GM23248 (cell line): Measurements from ENCODE around the gene HOXB8. TPM values are rescaled to one million over a fixed set of nuclear protein-coding genes. Genes with fewer than 3 reads are reported as not detected.

ENCODE experiments used
- DNase-seq: peaks from one replicate; pipeline ENCODE4 v3.0.0-alpha.2; 2015
- H2AFZ ChIP-seq: fragments of 200-600 bp; sonication (generic); 2 replicates; pipeline ENCODE4 v1.6.1; 2016; ENCODE audit warnings: antibody characterized with exemption
- H3F3A ChIP-seq: fragments of 200-600 bp; sonication (generic); 2 replicates; pipeline ENCODE4 v1.6.1; 2016; ENCODE audit warnings: mild to moderate bottlenecking, antibody characterized with exemption, mixed run types; ENCODE audit not compliant: insufficient read depth
- H3K27ac ChIP-seq: fragments of 200-600 bp; sonication (generic); 2 replicates; pipeline ENCODE4 v1.5.1; 2016; ENCODE audit warnings: mild to moderate bottlenecking
- H3K27me3 ChIP-seq: fragments of 200-600 bp; sonication (generic); replicated peaks from 2 replicates; pipeline ENCODE4 v1.6.1; 2016; ENCODE audit warnings: mild to moderate bottlenecking; ENCODE audit not compliant: insufficient read depth
- H3K36me3 ChIP-seq: fragments of 200-600 bp; sonication (generic); 2 replicates; pipeline ENCODE4 v1.6.1; 2016; ENCODE audit warnings: low read depth, mild to moderate bottlenecking
- H3K4me1 ChIP-seq: fragments of 200-600 bp; sonication (generic); 2 replicates; pipeline ENCODE4 v1.6.1; 2016; ENCODE audit warnings: mild to moderate bottlenecking; ENCODE audit not compliant: insufficient read depth
- H3K4me2 ChIP-seq: fragments of 200-600 bp; sonication (generic); one replicate; pipeline ENCODE4 v1.6.1; 2016; ENCODE audit warnings: mild to moderate bottlenecking; ENCODE audit not compliant: unreplicated experiment
- H3K4me3 ChIP-seq: fragments of 200-600 bp; sonication (generic); 2 replicates; pipeline ENCODE4 v1.5.1; 2016; ENCODE audit warnings: mild to moderate bottlenecking
- H3K79me2 ChIP-seq: fragments of 200-600 bp; sonication (generic); 2 replicates; pipeline ENCODE4 v1.6.1; 2016; ENCODE audit warnings: mild to moderate bottlenecking; ENCODE audit not compliant: insufficient read depth
- H3K9ac ChIP-seq: fragments of 200-600 bp; sonication (generic); 2 replicates; pipeline ENCODE4 v1.6.1; 2016; ENCODE audit warnings: mild to moderate bottlenecking
- H3K9me2 ChIP-seq: fragments of 200-600 bp; sonication (generic); 2 replicates; pipeline ENCODE4 v1.6.1; 2016; ENCODE audit warnings: mixed run types, mild to moderate bottlenecking, moderate library complexity; ENCODE audit not compliant: insufficient read depth
- H3K9me3 ChIP-seq: fragments of 200-600 bp; sonication (generic); one replicate; pipeline ENCODE4 v1.6.1; 2017; ENCODE audit warnings: low read depth
- H4K20me1 ChIP-seq: fragments of 200-600 bp; sonication (generic); 2 replicates; pipeline ENCODE4 v1.6.0; 2016; ENCODE audit not compliant: insufficient read depth
- EZH2 ChIP-seq: fragments of 200-600 bp; sonication (generic); IDR thresholded peaks from 2 replicates; pipeline ENCODE4 v1.6.1; 2018; ENCODE audit warnings: antibody characterized with exemption, mild to moderate bottlenecking; ENCODE audit not compliant: insufficient read depth, poor library complexity, severe bottlenecking
- EZH2phosphoT487 ChIP-seq: fragments of 200-600 bp; sonication (generic); IDR thresholded peaks from 2 replicates; pipeline ENCODE4 v1.6.1; 2018; ENCODE audit warnings: antibody characterized with exemption, moderate library complexity, mild to moderate bottlenecking, low read depth; ENCODE audit not compliant: insufficient read depth
- WGBS, 2 experiments: methylation state at CpG; one replicate each; pipeline ENCODE4 v1.1.6; 2015 to 2017; ENCODE audit warnings: low lambda C conversion rate in 2 of 2, low coverage in 1 of 2; ENCODE audit errors: missing lambda C conversion rate in 2 of 2; 5-methylcytosine and 5-hydroxymethylcytosine counted together
- in situ Hi-C: fragments of 300-500 bp; cut with MboI; formaldehyde crosslinking; loops from 2 replicates; pipeline ENCODE4 v1.15.0; 2020
- polyA plus RNA-seq: library from polyadenylated mRNA; unstranded; fragments of >200 nt; fragmentation: Nextera tagmentation; extraction: Ambion mirVana; gene quantifications from 2 replicates; pipeline ENCODE4 v1.2.1, GENCODE V29; 2016
- total RNA-seq: library from RNA; depleted of rRNA; stranded (reverse); fragments of >200 nt; shearing (Covaris generic); gene quantifications from 2 replicates; pipeline ENCODE4 v1.2.3, GENCODE V29; 2014

Gene HOXB8
- total and polyA plus RNA-seq, 2 experiments from 2014 or later = not detected

DNA sequence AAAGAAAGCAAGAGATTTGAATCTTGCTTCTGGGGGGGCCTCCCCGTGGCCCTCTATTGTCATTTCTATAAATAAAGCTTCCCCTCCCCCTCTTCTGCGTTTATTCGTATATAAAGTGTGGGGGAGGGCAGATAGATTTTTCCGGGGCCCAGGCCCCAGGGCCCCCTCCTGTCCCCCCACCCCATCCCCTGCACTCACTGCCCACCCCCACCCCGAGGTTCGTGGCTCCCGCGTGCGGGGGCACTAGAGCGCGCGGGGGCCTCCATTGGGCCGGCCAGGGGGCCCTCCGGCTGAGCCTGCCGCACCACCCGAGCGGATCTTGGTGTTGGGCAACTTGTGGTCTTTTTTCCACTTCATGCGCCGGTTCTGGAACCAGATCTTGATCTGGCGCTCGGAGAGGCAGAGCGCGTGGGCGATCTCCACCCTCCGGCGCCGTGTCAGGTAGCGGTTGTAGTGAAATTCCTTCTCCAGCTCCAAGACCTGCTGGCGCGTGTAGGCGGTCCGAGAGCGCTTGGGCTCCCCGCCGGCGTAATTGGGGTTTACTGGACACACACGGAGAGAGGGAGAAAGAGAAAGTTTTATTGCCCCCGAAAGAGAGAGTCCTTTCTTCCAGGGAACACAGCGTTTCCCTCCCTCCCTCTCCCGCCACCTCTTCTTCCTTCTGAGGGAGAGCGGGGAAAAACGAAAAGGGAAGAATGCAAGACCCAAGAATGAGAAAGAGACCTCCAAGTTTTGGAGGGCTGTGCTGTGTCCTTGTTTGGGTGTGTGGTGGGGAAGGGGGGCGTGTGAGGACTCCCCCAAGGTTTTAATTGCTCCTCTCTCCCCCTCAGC is 38.4 kb downstream of the HOXB8 start:
- DNase-seq = peak; percentile 68
- Histone ChIP-seq H4K20me1 (no peaks in the 10 kb centered on the region), H3K4me3 (peak overlapping the region; percentile 83), H3K9ac (peak overlapping the region; percentile 79), H3K4me2 (peak overlapping the region; percentile 99), H3K27me3 (no peaks in the 10 kb centered on the region), H3K36me3 (no peaks in the 10 kb centered on the region), H3K79me2 (peaks cover 66% of the 10 kb centered on the region), H3F3A (peaks cover 5% of the 10 kb centered on the region; the same call in 1 of the 2 replicates), H3K4me1 (peaks cover 17% of the 10 kb centered on the region; the same call in 1 of the 2 replicates), H3K27ac (peak overlapping the region; percentile 61), H2AFZ (peak overlapping the region; percentile 85), H3K9me2 (no peaks in the 10 kb centered on the region), H3K9me3 (no peaks in the 10 kb centered on the region)
- in situ Hi-C loops = no loop called here
- TF ChIP-seq EZH2 (no peak), EZH2phosphoT487 (no peak)
- 47% methylated on average over 38 to 43 of the region's 43 CpGs for WGBS, 2 experiments

DNA sequence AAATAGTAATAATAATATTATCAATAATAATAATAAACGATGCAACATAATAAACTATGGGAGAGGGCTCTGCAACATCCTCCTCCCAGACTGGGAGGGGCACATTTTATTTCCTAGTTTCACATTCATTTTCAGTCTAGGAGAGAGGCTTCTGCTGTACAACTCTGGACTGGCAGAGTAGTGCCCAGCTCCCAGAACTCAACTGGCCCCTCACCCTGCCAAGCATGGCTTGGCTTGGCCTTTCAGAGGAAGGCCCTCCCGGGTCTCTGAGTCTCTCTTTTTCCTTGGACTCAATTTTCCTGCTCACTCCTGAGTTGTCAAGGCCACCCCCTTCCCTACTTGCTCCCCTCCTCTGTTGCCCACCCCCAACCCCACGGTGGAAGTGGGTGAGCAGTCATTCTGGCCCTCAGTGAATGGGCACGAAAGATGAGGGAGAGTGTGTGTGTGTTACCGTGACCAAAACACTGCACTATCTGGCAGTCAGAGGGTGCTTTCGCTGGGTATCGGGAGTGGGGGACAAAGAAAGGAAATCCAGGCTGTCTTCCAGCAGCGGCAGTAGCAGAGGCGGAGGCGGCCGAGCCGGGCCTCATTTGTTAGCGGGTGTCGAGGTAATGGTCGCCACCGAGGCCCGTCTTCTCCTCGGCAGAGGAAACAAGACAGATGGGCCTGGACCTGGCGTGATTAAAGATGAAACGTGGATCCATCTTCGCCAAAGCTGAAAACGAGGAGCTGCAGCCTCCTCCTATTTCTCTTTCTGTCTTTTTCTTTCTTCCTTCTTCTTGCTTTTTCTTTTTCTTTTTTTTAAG is 39.2 kb downstream of the HOXB8 start:
- peak overlapping the region; percentile 79; the same call in 1 of the 2 replicates for H3K9ac ChIP-seq

DNA sequence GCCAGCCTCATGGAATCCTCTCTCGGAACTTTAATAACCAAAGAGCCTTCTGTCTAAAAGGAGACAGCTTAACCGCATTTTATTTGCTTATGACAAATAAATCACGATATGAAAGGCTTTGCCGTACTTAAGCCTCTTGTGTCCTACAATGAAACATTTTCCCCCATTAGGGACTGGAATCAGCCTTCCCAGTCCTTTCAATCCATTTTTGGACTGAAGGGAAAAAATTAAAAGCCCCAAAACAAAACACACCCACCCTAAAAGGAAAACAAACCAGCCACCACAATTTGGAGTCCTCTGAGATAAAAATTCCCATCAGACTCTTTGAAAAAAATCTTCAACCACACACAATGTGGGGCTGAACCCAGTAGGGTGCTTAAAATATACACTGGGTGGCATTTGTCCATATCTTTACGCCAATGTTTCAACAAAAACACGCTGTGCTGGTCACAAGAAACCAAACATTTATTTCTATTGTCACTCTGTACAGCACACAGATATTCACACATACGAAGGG is 40.0 kb downstream of the HOXB8 start:
- DNase-seq = no peak
- Histone ChIP-seq H3K36me3 (no peaks in the 10 kb centered on the region), H2AFZ (no peak overlapping the region), H3K79me2 (peaks cover 64% of the 10 kb centered on the region), H3K9me3 (no peaks in the 10 kb centered on the region), H3K4me3 (no peak overlapping the region), H3K9ac (0 out of 2 replicates have a peak overlapping the region, but pooled peaks have one; percentile 17), H4K20me1 (no peaks in the 10 kb centered on the region), H3K9me2 (no peaks in the 10 kb centered on the region), H3K27ac (no peak overlapping the region), H3K27me3 (no peaks in the 10 kb centered on the region), H3K4me1 (peaks cover 32% of the 10 kb centered on the region), H3F3A (peaks cover 5% of the 10 kb centered on the region; the same call in 1 of the 2 replicates), H3K4me2 (no peak overlapping the region)
- in situ Hi-C loops = no loop called here
- WGBS, 2 experiments = 82 to 84% methylated on average over 7 of the region's 7 CpGs
- TF ChIP-seq EZH2 = no peak
- TF ChIP-seq EZH2phosphoT487 = no peak

More for the DNA sequence above, 39.2 kb downstream of the HOXB8 start:
- H4K20me1 ChIP-seq = no peaks in the 10 kb centered on the region
- H3K4me1 ChIP-seq = peaks cover 25% of the 10 kb centered on the region
- no peaks in the 10 kb centered on the region for H3K9me3 ChIP-seq
- no peaks in the 10 kb centered on the region for H3K27me3 ChIP-seq
- H3K27ac ChIP-seq = peak overlapping the region; percentile 61
- H3K4me3 ChIP-seq = 0 out of 2 replicates have a peak overlapping the region, but pooled peaks have one; percentile 83
- in situ Hi-C loops = no loop called here
- no peak overlapping the region for H2AFZ ChIP-seq
- TF ChIP-seq EZH2 (no peak), EZH2phosphoT487 (no peak)
- peaks cover 5% of the 10 kb centered on the region; the same call in 1 of the 2 replicates for H3F3A ChIP-seq
- H3K79me2 ChIP-seq = peaks cover 64% of the 10 kb centered on the region
- WGBS, 2 experiments = 80 to 85% methylated on average over 21 to 22 of the region's 22 CpGs
- DNase-seq = no peak
- no peaks in the 10 kb centered on the region for H3K36me3 ChIP-seq
- H3K9me2 ChIP-seq = no peaks in the 10 kb centered on the region
- no peak overlapping the region for H3K4me2 ChIP-seq

DNA sequence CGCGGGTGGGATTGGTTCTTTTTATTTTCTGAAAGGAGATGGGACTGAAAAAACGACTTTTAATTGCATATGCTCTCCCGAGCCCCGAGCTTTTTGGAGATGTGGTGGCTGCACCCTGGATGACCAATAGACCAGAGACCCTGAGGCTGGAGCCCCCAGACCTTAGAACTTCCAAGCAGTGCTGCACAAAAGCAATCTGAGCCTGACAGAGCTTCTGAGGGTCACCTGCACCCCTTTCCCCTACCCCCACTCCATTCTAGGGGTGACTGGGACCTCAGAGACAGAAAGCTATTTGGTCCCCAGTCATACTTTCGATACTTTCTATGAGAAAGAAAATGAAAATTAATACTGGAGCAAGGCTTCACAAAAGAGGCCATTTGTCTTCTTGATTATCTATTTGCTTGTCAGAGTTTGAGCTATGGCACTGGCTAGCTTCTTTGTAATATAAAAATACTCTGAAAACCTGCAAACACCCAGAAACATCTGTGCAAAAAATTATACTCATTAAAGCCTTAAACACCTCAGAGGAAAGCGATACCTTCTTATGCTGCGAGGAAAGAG is 40.5 kb downstream of the HOXB8 start:
- Histone ChIP-seq H3K79me2 (peaks cover 64% of the 10 kb centered on the region), H3K27ac (no peak overlapping the region), H3F3A (peaks cover 5% of the 10 kb centered on the region; the same call in 1 of the 2 replicates), H3K9me2 (no peaks in the 10 kb centered on the region), H3K4me2 (no peak overlapping the region), H3K9me3 (no peaks in the 10 kb centered on the region), H3K4me1 (peaks cover 36% of the 10 kb centered on the region), H3K36me3 (no peaks in the 10 kb centered on the region), H3K27me3 (no peaks in the 10 kb centered on the region), H3K4me3 (no peak overlapping the region), H4K20me1 (no peaks in the 10 kb centered on the region), H3K9ac (no peak overlapping the region), H2AFZ (no peak overlapping the region)
- no peak for TF ChIP-seq EZH2
- TF ChIP-seq EZH2phosphoT487 = no peak
- no peak for DNase-seq
- WGBS, 2 experiments = 82 to 85% methylated on average over 8 of the region's 8 CpGs
- in situ Hi-C loops = no loop called here
